ENCODE results near the gene ENTHD1. TPM values are rescaled to one million over a fixed set of nuclear protein-coding genes. Genes with fewer than 3 reads are reported as not detected.

ENTHD1 gene
- total RNA-seq, 1 donor from 2014 or later = not detected

DNA sequence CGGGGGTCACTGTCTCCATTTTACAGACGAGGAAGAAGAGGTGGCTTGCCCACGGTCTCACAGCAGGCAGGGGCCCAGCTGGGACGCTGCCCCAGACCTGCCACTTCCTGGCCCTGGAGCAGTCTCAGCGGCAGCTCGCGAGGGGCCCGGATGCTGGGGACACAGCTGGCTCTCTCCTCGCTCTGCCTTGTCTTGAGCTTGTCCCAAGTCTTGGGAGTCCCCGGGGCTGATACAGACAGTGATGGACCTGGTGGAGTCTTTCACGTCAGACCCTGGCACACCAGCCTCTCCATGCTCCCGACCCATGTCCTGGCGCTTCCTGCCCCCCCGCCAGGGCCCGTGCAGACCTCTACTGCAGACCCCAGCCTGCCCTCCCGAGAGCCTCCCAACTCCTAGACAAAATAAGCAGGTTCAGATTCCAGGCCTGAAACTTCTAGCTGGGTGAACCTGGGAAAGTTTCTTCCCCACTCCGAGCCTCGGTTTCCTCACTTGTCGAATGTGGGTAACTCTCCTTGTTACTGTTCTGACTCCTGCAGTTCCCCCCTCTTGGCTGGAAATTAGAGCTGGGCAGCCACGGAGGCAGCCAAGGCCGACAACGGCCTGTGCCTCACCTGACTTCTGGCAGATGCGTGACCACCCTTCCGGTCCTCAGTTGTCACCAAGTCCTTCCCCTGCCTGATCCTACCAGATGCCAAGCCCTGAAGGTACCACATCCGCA is 177.6 kb downstream of the ENTHD1 start:
- H3K4me1 Mint-ChIP-seq = peaks cover 4% of the 10 kb centered on the region
- no peak for DNase-seq (ENCODE audit: low spot score in 2 of 2, unreplicated experiment in 2 of 2)
- no peak overlapping the region for H3K4me3 Mint-ChIP-seq
- no peak overlapping the region for H3K27ac Mint-ChIP-seq
- H3K9me3 Mint-ChIP-seq = no peaks in the 10 kb centered on the region
- peaks cover 29% of the 10 kb centered on the region for H3K27me3 Mint-ChIP-seq (ENCODE audit: low read depth)
- no peaks in the 10 kb centered on the region for H3K36me3 Mint-ChIP-seq
- TF ChIP-seq, protein P1, sequence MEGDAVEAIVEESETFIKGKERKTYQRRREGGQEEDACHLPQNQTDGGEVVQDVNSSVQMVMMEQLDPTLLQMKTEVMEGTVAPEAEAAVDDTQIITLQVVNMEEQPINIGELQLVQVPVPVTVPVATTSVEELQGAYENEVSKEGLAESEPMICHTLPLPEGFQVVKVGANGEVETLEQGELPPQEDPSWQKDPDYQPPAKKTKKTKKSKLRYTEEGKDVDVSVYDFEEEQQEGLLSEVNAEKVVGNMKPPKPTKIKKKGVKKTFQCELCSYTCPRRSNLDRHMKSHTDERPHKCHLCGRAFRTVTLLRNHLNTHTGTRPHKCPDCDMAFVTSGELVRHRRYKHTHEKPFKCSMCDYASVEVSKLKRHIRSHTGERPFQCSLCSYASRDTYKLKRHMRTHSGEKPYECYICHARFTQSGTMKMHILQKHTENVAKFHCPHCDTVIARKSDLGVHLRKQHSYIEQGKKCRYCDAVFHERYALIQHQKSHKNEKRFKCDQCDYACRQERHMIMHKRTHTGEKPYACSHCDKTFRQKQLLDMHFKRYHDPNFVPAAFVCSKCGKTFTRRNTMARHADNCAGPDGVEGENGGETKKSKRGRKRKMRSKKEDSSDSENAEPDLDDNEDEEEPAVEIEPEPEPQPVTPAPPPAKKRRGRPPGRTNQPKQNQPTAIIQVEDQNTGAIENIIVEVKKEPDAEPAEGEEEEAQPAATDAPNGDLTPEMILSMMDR (IDR thresholded peaks at IDR 0.05; ENCODE audit: unreplicated experiment) = no peak

DNA sequence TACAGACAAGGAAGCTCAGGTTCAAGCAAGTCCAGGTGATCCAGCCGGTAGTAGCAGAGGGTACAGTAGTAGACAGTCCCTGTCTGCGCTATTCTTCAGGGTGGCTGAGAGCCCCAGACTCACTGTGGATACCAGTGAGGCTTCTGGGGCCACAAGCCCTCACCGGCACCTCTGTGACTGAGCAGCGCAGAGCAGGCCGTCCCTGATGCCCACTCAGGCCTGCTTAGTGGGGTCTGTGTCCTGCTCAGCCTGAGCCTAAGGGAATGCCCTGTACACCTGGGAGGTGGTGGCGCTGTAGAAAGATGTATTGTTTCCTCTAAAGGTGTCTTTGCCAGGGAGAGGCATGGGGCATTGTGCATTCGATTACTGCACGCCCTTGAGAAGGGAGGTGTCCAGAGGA is 179.2 kb downstream of the ENTHD1 start:
- Mint-ChIP-seq H3K4me3 (no peak overlapping the region), H3K27ac (no peak overlapping the region), H3K27me3 (ENCODE audit: low read depth) (peaks cover 34% of the 10 kb centered on the region), H3K4me1 (peaks cover 4% of the 10 kb centered on the region), H3K9me3 (no peaks in the 10 kb centered on the region), H3K36me3 (no peaks in the 10 kb centered on the region)
- TF ChIP-seq, protein P1 (IDR thresholded peaks at IDR 0.05; ENCODE audit: unreplicated experiment) = no peak
- no peak for DNase-seq (ENCODE audit: low spot score in 2 of 2, unreplicated experiment in 2 of 2)

DNA sequence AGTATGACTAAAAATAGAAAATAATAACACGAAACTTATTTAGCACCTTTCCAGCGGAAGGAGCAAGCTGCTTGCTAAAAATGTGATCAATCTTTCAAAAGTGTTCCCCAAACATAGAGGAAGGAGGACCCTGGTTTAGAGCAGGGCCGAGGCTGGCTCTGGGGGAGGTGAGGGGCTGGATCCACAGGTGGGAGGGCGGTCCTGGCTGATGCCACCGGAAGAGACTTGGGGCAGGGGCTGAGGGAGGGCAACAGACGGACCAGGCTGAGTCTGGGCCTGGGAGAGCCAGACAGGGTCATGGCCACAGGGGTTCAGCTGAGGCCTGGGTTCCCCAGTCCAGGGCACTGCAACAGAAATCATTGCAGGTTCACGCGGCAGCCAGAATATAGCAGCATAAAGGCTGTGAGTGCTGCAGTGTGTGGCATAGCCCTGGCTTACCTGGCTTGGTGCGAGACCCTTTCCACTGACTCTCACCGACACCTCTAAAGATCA is 179.7 kb downstream of the ENTHD1 start:
- DNase-seq (ENCODE audit: low spot score in 2 of 2, unreplicated experiment in 2 of 2) = no peak
- Mint-ChIP-seq H3K4me3 (no peak overlapping the region), H3K27me3 (ENCODE audit: low read depth) (peaks cover 38% of the 10 kb centered on the region), H3K36me3 (no peaks in the 10 kb centered on the region), H3K4me1 (peaks cover 4% of the 10 kb centered on the region), H3K27ac (no peak overlapping the region), H3K9me3 (no peaks in the 10 kb centered on the region)
- TF ChIP-seq, protein P1 (IDR thresholded peaks at IDR 0.05; ENCODE audit: unreplicated experiment) = no peak

DNA sequence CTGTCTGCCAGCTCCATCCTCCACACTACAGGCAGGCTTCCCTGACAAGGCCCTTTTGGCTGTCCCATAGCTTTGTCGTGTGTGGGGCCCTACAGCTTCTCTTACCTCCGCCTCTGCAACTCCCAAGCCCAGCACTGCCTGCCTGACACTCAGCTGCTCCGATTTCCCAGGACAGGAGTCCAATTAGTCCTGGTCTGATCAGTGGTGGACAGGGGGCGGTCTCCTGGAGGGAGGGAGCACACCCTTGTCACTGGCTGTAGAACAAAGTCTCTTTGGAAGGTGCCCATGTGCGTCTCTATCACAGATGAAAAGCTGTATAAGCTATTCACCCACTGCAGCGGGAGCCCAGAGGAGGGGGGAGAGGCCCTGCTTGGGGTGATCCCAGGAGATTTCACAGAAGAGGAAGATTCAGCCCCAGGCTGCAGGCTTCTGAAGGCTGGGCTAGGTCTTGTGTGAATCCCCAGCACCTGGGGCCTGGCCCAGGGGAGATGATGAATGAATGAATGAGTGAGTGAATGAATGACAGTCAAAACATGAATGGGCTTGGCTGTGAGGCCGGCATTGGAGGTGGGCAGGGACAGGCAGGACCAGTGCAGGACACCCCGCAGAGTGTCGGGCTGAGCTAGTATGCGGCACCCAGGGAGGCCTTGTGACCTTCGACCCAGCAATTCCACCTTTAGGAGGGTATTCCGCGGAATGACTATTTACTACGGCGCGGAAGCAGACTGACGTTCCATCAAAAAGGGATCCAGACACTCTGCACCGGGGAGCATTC is 180.6 kb downstream of the ENTHD1 start:
- H3K9me3 Mint-ChIP-seq = no peaks in the 10 kb centered on the region

DNA sequence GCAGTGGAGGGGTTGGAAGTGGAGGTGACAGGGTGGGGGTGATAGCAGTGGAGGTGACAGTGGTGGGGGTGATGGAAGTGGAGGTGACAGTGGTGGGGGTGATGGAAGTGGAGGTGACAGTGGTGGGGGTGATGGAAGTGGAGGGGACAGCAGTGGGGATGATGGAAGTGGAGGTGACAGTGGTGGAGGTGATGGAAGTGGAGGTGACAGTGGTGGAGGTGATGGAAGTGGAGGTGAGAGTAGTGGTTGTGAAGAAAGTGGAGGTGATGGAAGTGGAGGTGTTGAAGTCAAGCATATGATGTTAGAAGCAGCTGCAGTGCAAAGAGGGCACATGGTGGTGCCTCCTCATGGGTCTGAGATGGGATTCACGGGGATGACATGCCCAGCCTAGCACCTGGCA is 181.5 kb downstream of the ENTHD1 start:
- Mint-ChIP-seq H3K9me3 (no peaks in the 10 kb centered on the region), H3K36me3 (no peaks in the 10 kb centered on the region), H3K4me1 (peaks cover 13% of the 10 kb centered on the region), H3K27me3 (ENCODE audit: low read depth) (peaks cover 41% of the 10 kb centered on the region), H3K4me3 (no peak overlapping the region), H3K27ac (no peak overlapping the region)
- DNase-seq (ENCODE audit: low spot score in 2 of 2, unreplicated experiment in 2 of 2) = no peak
- TF ChIP-seq, protein P1 (IDR thresholded peaks at IDR 0.05; ENCODE audit: unreplicated experiment) = no peak

More for the DNA sequence above, 180.6 kb downstream of the ENTHD1 start:
- Mint-ChIP-seq H3K36me3 (no peaks in the 10 kb centered on the region), H3K27me3 (ENCODE audit: low read depth) (peaks cover 41% of the 10 kb centered on the region), H3K4me3 (no peak overlapping the region), H3K27ac (no peak overlapping the region), H3K4me1 (peaks cover 6% of the 10 kb centered on the region)
- TF ChIP-seq, protein P1 (IDR thresholded peaks at IDR 0.05; ENCODE audit: unreplicated experiment) = no peak
- DNase-seq (ENCODE audit: low spot score in 2 of 2, unreplicated experiment in 2 of 2) = no peak
